ENCODE results near the gene FBXL19.

The FBXL19 gene

GRCh38 chr16:30914830-30915229 is 8.5 kb upstream of the FBXL19 start:
- no peaks in the 10 kb centered on the region for H3K36me3 Mint-ChIP-seq (ENCODE audit: low read depth)
- no peak overlapping the region for H3K4me3 Mint-ChIP-seq
- H3K9me3 Mint-ChIP-seq = no peaks in the 10 kb centered on the region
- no peak for TF ChIP-seq CTCF (IDR thresholded peaks at IDR 0.05)
- H3K27me3 Mint-ChIP-seq (ENCODE audit: low read depth, poor library complexity) = peaks cover 2% of the 10 kb centered on the region
- no peak overlapping the region for H3K27ac Mint-ChIP-seq
- H3K4me1 Mint-ChIP-seq = peaks cover 18% of the 10 kb centered on the region
- DNase-seq = no peak

- H3K27ac Mint-ChIP-seq = peak overlapping the region; percentile 54
- TF ChIP-seq CTCF (IDR thresholded peaks at IDR 0.05) = no peak
- H3K27me3 Mint-ChIP-seq (ENCODE audit: low read depth, poor library complexity) = peaks cover 3% of the 10 kb centered on the region
- DNase-seq = no peak
- no peaks in the 10 kb centered on the region for H3K36me3 Mint-ChIP-seq (ENCODE audit: low read depth)
- no peak overlapping the region for H3K4me3 Mint-ChIP-seq
- H3K9me3 Mint-ChIP-seq = no peaks in the 10 kb centered on the region
- peaks cover 12% of the 10 kb centered on the region for H3K4me1 Mint-ChIP-seq
Measured at GRCh38 chr16:30918614-30919013, 4.8 kb upstream of the FBXL19 start.

DNA sequence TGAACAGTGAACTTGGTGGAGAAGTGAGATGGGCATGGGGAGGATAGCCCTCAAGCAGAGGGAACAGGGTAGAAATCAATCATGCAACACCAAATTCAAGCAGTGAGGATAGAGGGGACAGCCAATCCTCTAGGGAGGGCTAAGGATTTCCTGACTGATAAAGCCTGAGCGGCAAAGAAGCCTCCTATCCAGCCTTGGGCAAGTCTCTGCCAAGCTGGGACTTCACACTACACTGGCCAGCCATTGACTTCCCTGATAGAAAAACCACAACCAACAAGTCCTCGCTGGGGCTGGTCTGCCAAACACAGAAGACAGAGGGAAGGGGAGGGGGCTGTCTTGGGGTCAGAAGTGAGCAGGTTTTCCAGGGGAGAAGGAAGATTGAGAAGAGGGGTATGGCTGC is 2.5 kb upstream of the FBXL19 start:
- peaks cover 23% of the 10 kb centered on the region for H3K4me1 Mint-ChIP-seq
- H3K27me3 Mint-ChIP-seq (ENCODE audit: low read depth, poor library complexity) = peaks cover 3% of the 10 kb centered on the region
- no peak for TF ChIP-seq CTCF (IDR thresholded peaks at IDR 0.05)
- DNase-seq = no peak
- peak overlapping the region; percentile 96 for H3K4me3 Mint-ChIP-seq
- H3K9me3 Mint-ChIP-seq = no peaks in the 10 kb centered on the region
- H3K27ac Mint-ChIP-seq = peak overlapping the region; percentile 41
- H3K36me3 Mint-ChIP-seq (ENCODE audit: low read depth) = peaks cover under 1% of the 10 kb centered on the region

DNA sequence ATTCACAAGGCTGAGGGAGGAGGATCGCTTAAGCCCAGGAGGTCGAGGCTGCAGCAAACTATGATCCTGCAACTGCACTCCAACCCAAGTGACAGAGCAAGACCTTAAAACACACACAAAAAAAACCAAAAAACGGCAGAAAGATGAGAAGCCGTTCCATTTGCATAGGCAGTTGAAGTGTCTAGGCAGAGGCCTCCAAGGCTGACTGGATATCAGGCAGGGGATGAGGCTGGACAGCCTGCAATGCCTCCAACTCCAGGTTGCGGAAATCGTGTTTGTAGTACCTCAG is 2.0 kb upstream of the FBXL19 start:
- peaks cover 3% of the 10 kb centered on the region for H3K27me3 Mint-ChIP-seq (ENCODE audit: low read depth, poor library complexity)
- H3K27ac Mint-ChIP-seq = peak overlapping the region; percentile 99
- H3K4me1 Mint-ChIP-seq = peaks cover 28% of the 10 kb centered on the region
- H3K36me3 Mint-ChIP-seq (ENCODE audit: low read depth) = peaks cover 6% of the 10 kb centered on the region
- TF ChIP-seq CTCF (IDR thresholded peaks at IDR 0.05) = no peak
- no peaks in the 10 kb centered on the region for H3K9me3 Mint-ChIP-seq
- peak overlapping the region; percentile 96 for H3K4me3 Mint-ChIP-seq
- DNase-seq = no peak

DNA sequence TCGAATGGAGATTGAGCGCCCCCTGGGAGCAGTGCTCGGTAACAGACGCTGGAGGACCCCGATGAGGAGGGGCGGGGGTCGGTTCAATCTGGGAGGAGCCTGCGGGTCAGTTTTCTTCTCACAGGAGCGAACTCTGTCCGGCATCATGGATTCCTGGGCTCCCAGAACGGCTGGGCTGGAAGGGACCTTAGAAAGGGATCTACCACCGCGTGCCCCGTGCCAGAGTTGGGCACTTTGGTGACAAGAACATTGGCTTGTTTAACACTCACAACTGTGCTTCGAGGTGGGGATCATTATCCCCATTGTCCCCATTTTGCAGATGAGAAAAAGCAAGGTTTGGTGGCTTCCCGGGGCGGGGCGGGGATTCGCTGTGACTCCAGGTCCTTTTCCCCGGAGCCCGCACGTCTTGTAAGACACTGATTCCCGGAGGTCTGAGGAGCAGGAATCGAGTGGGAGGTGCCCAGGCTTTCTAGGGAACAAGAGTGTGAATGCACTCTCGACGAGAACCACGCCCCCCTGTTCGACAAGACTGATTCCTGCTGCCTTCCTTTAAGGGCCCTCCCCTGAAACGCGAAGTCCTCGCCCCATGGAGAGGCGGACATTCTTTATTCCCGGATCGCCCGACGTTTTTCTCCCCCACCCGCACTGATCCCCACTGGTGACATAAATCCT is 1.5 kb upstream of the FBXL19 start:
- Mint-ChIP-seq H3K9me3 (no peaks in the 10 kb centered on the region), H3K4me1 (peaks cover 33% of the 10 kb centered on the region), H3K27ac (peak overlapping the region; percentile 99), H3K27me3 (ENCODE audit: low read depth, poor library complexity) (peaks cover 3% of the 10 kb centered on the region), H3K36me3 (ENCODE audit: low read depth) (peaks cover 7% of the 10 kb centered on the region), H3K4me3 (peak overlapping the region; percentile 96)
- peak; percentile 87 for TF ChIP-seq CTCF (IDR thresholded peaks at IDR 0.05)
- peak; percentile 97 for DNase-seq

DNA sequence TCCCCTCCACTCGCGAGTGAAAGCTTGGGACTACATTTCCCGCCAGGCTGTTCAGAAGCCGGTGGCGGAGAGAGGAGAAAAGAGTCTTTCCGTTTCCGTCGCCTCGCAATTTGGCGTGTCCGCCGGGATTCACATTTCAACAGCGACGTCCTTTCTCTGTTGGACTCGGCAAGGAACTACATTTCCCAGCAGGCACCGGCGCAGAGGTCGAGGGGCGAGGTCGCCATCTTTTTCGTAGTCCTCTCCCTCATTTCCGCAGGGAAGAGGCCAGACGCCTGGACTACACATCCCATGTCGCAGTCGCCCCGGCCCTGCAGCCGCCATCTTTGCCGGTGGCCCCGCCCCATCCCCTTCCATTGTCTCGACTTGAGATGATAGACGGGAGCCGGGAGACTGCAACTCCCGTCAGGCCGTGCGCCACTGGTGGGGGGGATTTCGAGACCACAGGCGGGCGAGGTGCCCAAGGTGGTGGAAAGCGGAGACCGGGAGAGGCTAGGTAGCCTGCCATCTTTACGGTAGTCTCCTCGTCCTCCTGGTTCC is 882 bp upstream of the FBXL19 start:
- Mint-ChIP-seq H3K27ac (peak overlapping the region; percentile 100), H3K4me1 (peaks cover 38% of the 10 kb centered on the region), H3K36me3 (ENCODE audit: low read depth) (peaks cover 7% of the 10 kb centered on the region), H3K4me3 (peak overlapping the region; percentile 96), H3K27me3 (ENCODE audit: low read depth, poor library complexity) (peaks cover 3% of the 10 kb centered on the region), H3K9me3 (no peaks in the 10 kb centered on the region)
- TF ChIP-seq CTCF (IDR thresholded peaks at IDR 0.05) = no peak
- DNase-seq = peak; percentile 99
